SK-MEL-5 (cell line): ENCODE data around the gene B3GNT3. TPM values are rescaled to one million over a fixed set of nuclear protein-coding genes. Genes with fewer than 3 reads are reported as not detected.

Experiments
- DNase-seq: peaks from one replicate; pipeline ENCODE4 v3.0.0-alpha.2; 2016; ENCODE audit warnings: low read depth, low spot score
- in situ Hi-C: cut with HindIII; loops from 2 replicates; pipeline ENCODE4 v1.10.0; 2016; ENCODE audit warnings: low sequenced_read_pairs, high pct_unique_total_duplicates, low pct_unique_long_range_greater_than_20kb
- total RNA-seq: library from RNA; depleted of rRNA; stranded (reverse); fragments of >200 nt; shearing (Covaris generic); gene quantifications from 2 replicates; pipeline ENCODE4 v1.2.3, GENCODE V29; 2014

Gene B3GNT3
- total RNA-seq, 1 experiment from 2014 or later, result not detected

- no peak for DNase-seq
- in situ Hi-C loops, result no loop called here
Observed at GRCh38 chr19:17812099-17812498, 17.2 kb downstream of the B3GNT3 start.

GRCh38 chr19:17817668-17818363, 22.9 kb downstream of the B3GNT3 start:
- in situ Hi-C loops, result no loop called here

GRCh38 chr19:17821190-17821589, 26.3 kb downstream of the B3GNT3 start, which contains the start of gene INSL3:
Gene INSL3, minus strand, starts transcription at chr19:17821519. Its CDS starts 13 bp downstream, at chr19:17821506.
- DNase-seq, result no peak
- in situ Hi-C loops, result no loop called here

More at GRCh38 chr19:17817668-17818363, 22.9 kb downstream of the B3GNT3 start:
- no peak for DNase-seq

- in situ Hi-C loops, result no loop called here
Observed at GRCh38 chr19:17824339-17824738, 29.4 kb downstream of the B3GNT3 start.

GRCh38 chr19:17826508-17827056, 31.6 kb downstream of the B3GNT3 start:
- in situ Hi-C loops, result no loop called here
- no peak for DNase-seq

More at GRCh38 chr19:17824339-17824738, 29.4 kb downstream of the B3GNT3 start:
- no peak for DNase-seq

GRCh38 chr19:17829855-17830566, 35.1 kb downstream of the B3GNT3 start:
- in situ Hi-C loops, result no loop called here
- DNase-seq, result peak; percentile 64

GRCh38 chr19:17830567-17831418, 35.9 kb downstream of the B3GNT3 start:
- peak; percentile 80 for DNase-seq
- in situ Hi-C loops, result no loop called here

GRCh38 chr19:17831419-17831888, 36.5 kb downstream of the B3GNT3 start:
- no peak for DNase-seq
- in situ Hi-C loops, result no loop called here

- in situ Hi-C loops, result no loop called here
- DNase-seq, result no peak
Observed at GRCh38 chr19:17832443-17833208, 37.7 kb downstream of the B3GNT3 start.

GRCh38 chr19:17834350-17835181, 39.6 kb downstream of the B3GNT3 start:
- DNase-seq, result no peak
- in situ Hi-C loops, result no loop called here

GRCh38 chr19:17835182-17836006, 40.5 kb downstream of the B3GNT3 start:
- in situ Hi-C loops, result no loop called here
- peak; percentile 34 for DNase-seq

GRCh38 chr19:17836530-17836929, 41.6 kb downstream of the B3GNT3 start:
- in situ Hi-C loops, result no loop called here
- DNase-seq, result no peak

- in situ Hi-C loops, result no loop called here
- no peak for DNase-seq
Observed at GRCh38 chr19:17837972-17838371, 43.0 kb downstream of the B3GNT3 start.

GRCh38 chr19:17840019-17840418, 45.1 kb downstream of the B3GNT3 start:
- in situ Hi-C loops, result no loop called here

GRCh38 chr19:17841371-17841809, 46.5 kb downstream of the B3GNT3 start:
- no peak for DNase-seq

More at GRCh38 chr19:17840019-17840418, 45.1 kb downstream of the B3GNT3 start:
- DNase-seq, result no peak

More at GRCh38 chr19:17841371-17841809, 46.5 kb downstream of the B3GNT3 start:
- in situ Hi-C loops, result no loop called here
